K562 (cell line): ENCODE data around the gene ZNF740. TPM values are rescaled to one million over a fixed set of nuclear protein-coding genes. Genes with fewer than 3 reads are reported as not detected.

Experiments used
- ATAC-seq: fragments of 200-7000 bp; cut with Tn5 transposase; 3 replicates; pipeline ENCODE4 v1.9.1; 2020; ENCODE audit warnings: moderate library complexity
- BruUV-seq: library from RNA; stranded (reverse); fragments of 400-500 nt; replicated peaks from 2 replicates; lab custom pipeline; 2021; lab: Mats Ljungman, UMichigan
- CTCF ChIA-PET: fragments of 300-600 bp; formaldehyde crosslinking; extraction: SDS; loops from one replicate; lab custom pipeline; 2021; ENCODE audit warnings: low intra/inter-chr PET ratio; lab: Yijun Ruan, JAX
- POLR2A ChIA-PET: fragments of 300-600, 350-650 bp; sonication (Branson Sonifier 250); formaldehyde crosslinking; extraction: SDS; loops from one replicate; lab custom pipeline; 2021; ENCODE audit warnings: antibody characterized with exemption, inconsistent platforms; lab: Yijun Ruan, JAX
- DNase-seq, 4 experiments: peaks; one replicate each; pipeline versions ENCODE4 v3.0.0 to v3.0.0-alpha.2; 2011 to 2018; ENCODE audit warnings: low spot score in 3 of 4, mixed read lengths in 3 of 4; ENCODE audit errors: extremely low read depth in 1 of 4
- FAIRE-seq: peaks from 2 replicates; lab custom pipeline; 2011; peaks lifted over from hg19 to GRCh38; lab: Jason Lieb, UNC
- H2AFZ ChIP-seq: 2 replicates; pipeline ENCODE4 v1.6.0; 2011; ENCODE audit warnings: low read depth, low read length, control low read depth, inconsistent platforms
- H3K27ac ChIP-seq: fragments of 200-600 bp; 3 replicates; pipeline ENCODE4 v1.8.0; 2011; ENCODE audit warnings: low read depth, mild to moderate bottlenecking, control low read depth, inconsistent platforms, low read length, moderate library complexity, mixed read lengths; ENCODE audit errors: extremely low read depth
- H3K27me3 ChIP-seq, 2 experiments: fragments of 300-600 bp in 1 of 2; 2 replicates in 1 of 2; 3 replicates in 1 of 2; pipeline versions ENCODE4 v1.6.0 to v1.8.0; 2011; ENCODE audit warnings: inconsistent platforms in 2 of 2, low read length in 2 of 2, mild to moderate bottlenecking in 1 of 2, mixed read lengths in 1 of 2, moderate library complexity in 1 of 2; ENCODE audit not compliant: control insufficient read depth in 2 of 2, insufficient read depth in 2 of 2
- H3K36me3 ChIP-seq: fragments of 300-600 bp; 3 replicates; pipeline ENCODE4 v1.8.0; 2011; ENCODE audit warnings: mild to moderate bottlenecking, low read length, inconsistent platforms; ENCODE audit not compliant: control insufficient read depth, insufficient read depth
- H3K4me1 ChIP-seq, 2 experiments: fragments of 200-600 bp in 1 of 2; replicated peaks in 1 of 2; 2 replicates in 1 of 2; 3 replicates in 1 of 2; pipeline versions ENCODE4 v1.5.1 to v1.8.0; 2011; ENCODE audit warnings: inconsistent platforms in 2 of 2, low read length in 2 of 2, mild to moderate bottlenecking in 1 of 2, mixed read lengths in 1 of 2, moderate library complexity in 1 of 2; ENCODE audit not compliant: control insufficient read depth in 2 of 2, insufficient read depth in 2 of 2
- H3K4me2 ChIP-seq: 2 replicates; pipeline ENCODE4 v1.6.1; 2011; ENCODE audit warnings: low read length, control low read depth, inconsistent platforms, mixed read lengths; ENCODE audit not compliant: insufficient read depth
- H3K4me3 ChIP-seq: fragments of 200-600 bp; sonication (generic), shearing (Covaris generic); 2 replicates; pipeline ENCODE4 v1.5.1; 2016; ENCODE audit warnings: control low read depth, inconsistent platforms
- H3K79me2 ChIP-seq: fragments of 200-600 bp; 3 replicates; pipeline ENCODE4 v1.8.0; 2011; ENCODE audit warnings: low read length, inconsistent platforms; ENCODE audit not compliant: control insufficient read depth, insufficient read depth
- H3K9ac ChIP-seq, 2 experiments: 2 replicates each; pipeline versions ENCODE4 v1.6.0 to v1.6.1; 2011; ENCODE audit warnings: low read depth in 2 of 2, low read length in 2 of 2, control low read depth in 1 of 2, inconsistent platforms in 1 of 2, mild to moderate bottlenecking in 1 of 2, mixed read lengths in 1 of 2; ENCODE audit not compliant: insufficient read depth in 1 of 2
- H3K9me1 ChIP-seq: one replicate; pipeline ENCODE4 v1.6.0; 2011; ENCODE audit warnings: inconsistent platforms, mild to moderate bottlenecking, low read length, moderate library complexity; ENCODE audit not compliant: control insufficient read depth, insufficient read depth
- H3K9me3 ChIP-seq: replicated peaks from 2 replicates; pipeline ENCODE4 v1.5.1; 2011; ENCODE audit warnings: low read depth, low read length, inconsistent platforms; ENCODE audit not compliant: control insufficient read depth, insufficient read depth
- H4K20me1 ChIP-seq: replicated peaks from 2 replicates; pipeline ENCODE4 v1.6.1; 2011; ENCODE audit warnings: low read length, inconsistent platforms, mixed read lengths; ENCODE audit not compliant: control insufficient read depth, insufficient read depth
- FOXJ2 ChIP-seq: fragments of 200-800 bp; sonication (Bioruptor generic); IDR thresholded peaks from 2 replicates; pipeline ENCODE4 v1.6.1; 2016; ENCODE audit warnings: missing genetic modification characterization, missing compliant biosample characterization
- KAT2B ChIP-seq: IDR thresholded peaks from one replicate; pipeline ENCODE4 v1.6.1; 2012; ENCODE audit warnings: low read depth, mild to moderate bottlenecking, control low read depth, inconsistent platforms, low read length, moderate library complexity
- MAFF ChIP-seq: IDR thresholded peaks from 2 replicates; pipeline ENCODE4 v1.6.1; 2012; ENCODE audit warnings: low read length, improper control_type of control experiment
- MTA3 ChIP-seq: fragments of 450-650 bp; formaldehyde crosslinking; IDR thresholded peaks from 2 replicates; pipeline ENCODE4 v1.6.1; 2017; ENCODE audit warnings: mild to moderate bottlenecking, borderline replicate concordance
- PPARD ChIP-seq: fragments of 250-450 bp; sonication (Bioruptor Pico); IDR thresholded peaks from 2 replicates; pipeline ENCODE4 v1.8.0; 2022; ENCODE audit warnings: inconsistent platforms, mild to moderate bottlenecking, moderate library complexity
- REST ChIP-seq, 2 experiments: fragments of 450-650 bp; formaldehyde crosslinking in 1 of 2; IDR thresholded peaks; 2 replicates each; pipeline versions ENCODE4 v1.4.0 to v1.6.1; 2014 to 2020; ENCODE audit warnings: mild to moderate bottlenecking in 2 of 2, borderline replicate concordance in 1 of 2, low read depth in 1 of 2
- ZBTB7A ChIP-seq: IDR thresholded peaks from 2 replicates; pipeline ENCODE4 v1.6.1; 2011; ENCODE audit warnings: low read depth, mild to moderate bottlenecking, low read length, moderate library complexity, borderline replicate concordance; ENCODE audit not compliant: control insufficient read depth
- ZC3H8 ChIP-seq: fragments of 450-650 bp; IDR thresholded peaks from 2 replicates; pipeline ENCODE4 v1.6.1; 2017
- ZNF124 ChIP-seq: sonication (generic); formaldehyde crosslinking; IDR thresholded peaks from 2 replicates; pipeline ENCODE4 v1.8.1; 2022; ENCODE audit warnings: missing genetic modification reagents
- ZNF165 ChIP-seq: fragments of 250-450 bp; sonication (Bioruptor Pico); IDR thresholded peaks from 2 replicates; pipeline ENCODE4 v1.4.0; 2020; ENCODE audit warnings: borderline replicate concordance
- ZNF24 ChIP-seq: fragments of 450-650 bp; IDR thresholded peaks from 2 replicates; pipeline ENCODE4 v1.6.1; 2016
- ZNF398 ChIP-seq: fragments of 250-450 bp; sonication (Bioruptor Pico); IDR thresholded peaks from 2 replicates; pipeline ENCODE4 v1.8.0; 2021; ENCODE audit warnings: moderate library complexity, mild to moderate bottlenecking, inconsistent platforms
- ZNF76 ChIP-seq: fragments of 250-450 bp; sonication (Bioruptor Pico); IDR thresholded peaks from 2 replicates; pipeline ENCODE4 v1.4.0; 2020; ENCODE audit warnings: mild to moderate bottlenecking, moderate library complexity, borderline replicate concordance
- ZNF79 ChIP-seq: fragments of 250-450 bp; sonication (Bioruptor Pico); IDR thresholded peaks from 2 replicates; pipeline ENCODE4 v1.4.0; 2020; ENCODE audit warnings: low read depth, mild to moderate bottlenecking, moderate library complexity
- WGBS: fragments of 100-300 bp; shearing (Covaris generic); methylation state at CpG from one replicate; pipeline ENCODE4 v1.1.6; 2016; ENCODE audit warnings: low coverage, mixed read lengths; ENCODE audit not compliant: insufficient coverage; ENCODE audit errors: missing lambda C conversion rate; 5-methylcytosine and 5-hydroxymethylcytosine counted together
- in situ Hi-C: fragments of 300-500 bp; cut with MboI; formaldehyde crosslinking; loops from 4 replicates; pipeline ENCODE4 v1.15.0; 2018; ENCODE audit warnings: inconsistent platforms, mixed read lengths
- intact Hi-C: fragments of 100-400 bp; cut with micrococcal nuclease; formaldehyde crosslinking; loops from 2 replicates; pipeline ENCODE4 v1.14.2; 2022
- polyA plus RNA-seq, 8 experiments: library from polyadenylated mRNA; depleted of rRNA in 4 of 8; stranded (reverse) in 5 of 8; unstranded in 3 of 8; fragments of >200 nt; fragmentation: Nextera tagmentation in 2 of 8; fragmentation: Illumina TruSeq in 1 of 8; extraction: Ambion mirVana in 2 of 8; extraction: Trizol in 1 of 8; gene quantifications; 2 replicates each; pipeline versions ENCODE4 v1.2.1 to v1.2.3, GENCODE V29; 2011 to 2014; ENCODE audit warnings: inconsistent platforms in 1 of 8, missing spikeins in 1 of 8
- total RNA-seq, 7 experiments: library from RNA; depleted of rRNA in 6 of 7; stranded (reverse); fragments of >200 nt in 6 of 7; fragmentation: Illumina TruSeq in 2 of 7; extraction: Trizol in 2 of 7; gene quantifications; 2 replicates each; pipeline versions ENCODE4 v1.2.1 to v1.2.3, GENCODE V29; 2011 to 2021; ENCODE audit warnings: low replicate concordance in 1 of 7

The ZNF740 gene
- total and polyA plus RNA-seq, 9 of the 15 experiments (the other 6 are each of a cell fraction or from before 2014, with no cell fraction given), result 0.57 to 46.4 (median 18.6) TPM

DNA sequence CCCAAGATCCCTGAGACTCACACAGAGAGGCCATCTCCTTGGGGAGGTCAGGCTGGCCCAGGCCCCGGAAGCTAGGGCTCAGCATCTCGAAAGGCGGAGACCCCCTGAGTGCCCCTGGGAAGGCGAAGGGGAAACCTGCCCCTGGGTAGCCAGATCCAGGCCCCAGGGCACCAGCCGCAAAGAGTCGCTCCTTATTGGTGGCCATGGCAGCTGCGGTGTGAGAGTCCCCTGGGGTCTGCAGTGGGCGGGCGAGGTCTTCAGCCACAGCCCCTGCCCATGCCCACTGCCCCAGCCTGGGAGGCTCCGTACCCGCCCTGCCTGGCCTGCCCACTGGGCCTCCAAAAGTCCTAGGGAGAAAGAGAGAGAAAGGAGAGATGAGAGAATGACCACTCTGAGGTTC, 46.8 kb downstream of the ZNF740 start:
- Histone ChIP-seq H4K20me1 (no peaks in the 10 kb centered on the region; the same call in 1 of the 2 replicates), H2AFZ (no peak overlapping the region), H3K9me1 (no peaks in the 10 kb centered on the region), H3K4me1 (peaks cover 27 to 41% of the 10 kb centered on the region in 2 experiments), H3K36me3 (no peaks in the 10 kb centered on the region), H3K4me3 (no peak overlapping the region), H3K4me2 (no peak overlapping the region), H3K27me3 (no peaks in the 10 kb centered on the region), H3K27ac (no peak overlapping the region), H3K9ac (no peak overlapping the region), H3K79me2 (no peaks in the 10 kb centered on the region), H3K9me3 (no peaks in the 10 kb centered on the region)
- intact Hi-C loops, result no loop called here
- FAIRE-seq (no peak), ATAC-seq (no peak), DNase-seq (no peak)
- ChIA-PET CTCF (no interaction called here), POLR2A (interaction anchor here (0.6 kb wide), 1 partner anchor 91 kb away, joined by 4 read pairs; no protein-coding TSS in a partner anchor)
- 69% methylated on average over 10 of the region's 11 CpGs for WGBS
- BruUV-seq, result no TSS peak
- in situ Hi-C loops, result no loop called here
- TF ChIP-seq ZNF124 (no peak), REST (IDR thresholded peaks at IDR 0.05; ENCODE audit: borderline replicate concordance) (no peak), REST (CRISPR knock-in tag; IDR thresholded peaks at IDR 0.05; ENCODE audit: low read depth) (no peak), ZNF76 (CRISPR knock-in tag) (no peak), ZNF24 (no peak), MAFF (no peak), ZNF79 (CRISPR knock-in tag) (no peak), ZBTB7A (no peak), ZC3H8 (no peak), ZNF165 (CRISPR knock-in tag) (no peak), FOXJ2 (tag) (no peak), MTA3 (no peak), KAT2B (no peak), ZNF398 (CRISPR knock-in tag) (no peak), PPARD (no peak)
